OCI-LY3 (cell line): ENCODE results near the gene HTR2A.
"Not testable (repeated sequence)": the region's sequence is repeated elsewhere in the genome, so short reads cannot be mapped to it uniquely, and the experiment has no call there.

Experiments
- H2AFZ ChIP-seq: fragments of 200-600, 300-600 bp; shearing (Covaris generic); 2 replicates; pipeline ENCODE4 v1.6.0; 2014; ENCODE audit warnings: antibody characterized with exemption, low read depth, low read length
- H3K27ac ChIP-seq: fragments of 200-600, 300-600 bp; sonication (generic); 2 replicates; pipeline ENCODE4 v1.5.1; 2014; ENCODE audit warnings: mild to moderate bottlenecking, low read length, moderate library complexity, mixed read lengths
- H3K27me3 ChIP-seq: fragments of 200-600, 300-600 bp; sonication (generic); 2 replicates; pipeline ENCODE4 v1.6.1; 2014; ENCODE audit warnings: low read depth, low read length, mixed read lengths
- H3K36me3 ChIP-seq: fragments of 200-600, 300-600 bp; sonication (generic); replicated peaks from 2 replicates; pipeline ENCODE3; 2014; ENCODE audit warnings: low read depth, low read length, mixed read lengths
- H3K4me1 ChIP-seq: fragments of 300-600, 200-600 bp; sonication (generic); 2 replicates; pipeline ENCODE4 v1.6.1; 2014; ENCODE audit warnings: low read length, mixed read lengths
- H3K4me2 ChIP-seq: fragments of 200-600, 300-600 bp; sonication (generic); 2 replicates; pipeline ENCODE4 v1.6.1; 2014; ENCODE audit warnings: low read length, mixed read lengths
- H3K4me3 ChIP-seq: fragments of 300-600, 200-600 bp; sonication (generic); 2 replicates; pipeline ENCODE4 v1.5.1; 2014; ENCODE audit warnings: antibody characterized with exemption, mild to moderate bottlenecking, low read length, moderate library complexity
- H3K79me2 ChIP-seq: fragments of 300-600, 200-600 bp; shearing (Covaris generic); 2 replicates; pipeline ENCODE4 v1.6.1; 2014; ENCODE audit warnings: mild to moderate bottlenecking, low read length, mixed read lengths
- H3K9ac ChIP-seq: fragments of 300-600, 200-600 bp; shearing (Covaris generic); 2 replicates; pipeline ENCODE4 v1.6.0; 2014; ENCODE audit warnings: mild to moderate bottlenecking, low read length, moderate library complexity
- H3K9me3 ChIP-seq: fragments of 200-600, 300-600 bp; shearing (Covaris generic); 2 replicates; pipeline ENCODE4 v1.6.1; 2014; ENCODE audit warnings: low read length, mixed read lengths; ENCODE audit not compliant: insufficient read depth
- H4K20me1 ChIP-seq: fragments of 200-600, 300-600 bp; sonication (generic); 2 replicates; pipeline ENCODE4 v1.6.1; 2016; ENCODE audit warnings: low read length, mixed read lengths; ENCODE audit not compliant: insufficient read depth
- CTCF ChIP-seq: fragments of 200-600, 300-600 bp; sonication (generic); IDR thresholded peaks from 2 replicates; pipeline ENCODE4 v1.5.1; 2014; ENCODE audit warnings: antibody characterized with exemption, low read length, low read depth
- EZH2phosphoT487 ChIP-seq: fragments of 200-600 bp; shearing (Covaris generic); IDR thresholded peaks from 2 replicates; pipeline ENCODE4 v1.6.1; 2018; ENCODE audit warnings: antibody characterized with exemption, mixed run types, low read depth

HTR2A gene

DNA sequence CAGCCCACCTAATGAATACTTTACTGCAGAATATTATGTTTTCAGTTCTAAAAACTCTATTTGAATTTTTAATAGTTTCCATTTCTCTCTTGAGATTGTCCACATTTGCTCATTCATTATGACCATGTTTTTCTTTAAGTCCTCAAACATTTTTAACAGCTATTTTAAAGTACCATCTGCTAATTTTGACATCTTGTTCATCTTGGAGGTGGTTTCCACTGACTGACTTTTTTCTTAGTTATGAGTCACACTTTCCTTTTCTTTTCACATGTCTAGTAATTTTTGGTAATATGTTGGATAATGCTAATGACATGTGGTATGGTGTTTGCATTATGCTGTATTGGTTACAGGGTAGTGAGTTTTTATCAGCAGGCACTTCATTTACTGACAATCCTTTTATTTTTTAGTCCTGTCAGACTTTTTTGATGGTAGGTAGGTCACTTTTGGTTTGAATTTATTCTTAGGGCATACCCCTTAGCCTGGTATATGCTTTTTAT lies 84.5 kb downstream of the HTR2A start:
- H3K9ac ChIP-seq = no peak overlapping the region
- peak overlapping the region; percentile 6 for H3K4me3 ChIP-seq
- peaks cover 32% of the 10 kb centered on the region for H3K4me1 ChIP-seq
- H3K4me2 ChIP-seq = peak overlapping the region; percentile 16
- H3K27ac ChIP-seq = peak overlapping the region; percentile 82
- no peak for TF ChIP-seq EZH2phosphoT487
- H3K27me3 ChIP-seq = no peaks in the 10 kb centered on the region
- H2AFZ ChIP-seq = peak overlapping the region; percentile 57; the same call in 1 of the 2 replicates
- H3K36me3 ChIP-seq = peaks cover 17% of the 10 kb centered on the region
- peaks cover 24% of the 10 kb centered on the region for H3K9me3 ChIP-seq
- no peaks in the 10 kb centered on the region for H3K79me2 ChIP-seq
- H4K20me1 ChIP-seq = no peaks in the 10 kb centered on the region

- Histone ChIP-seq H3K27ac (no peak overlapping the region), H3K9ac (no peak overlapping the region), H2AFZ (no peak overlapping the region), H3K9me3 (peaks cover 24% of the 10 kb centered on the region), H3K4me1 (peaks cover 20% of the 10 kb centered on the region), H3K27me3 (no peaks in the 10 kb centered on the region), H3K4me3 (no peak overlapping the region), H3K36me3 (peaks cover 17% of the 10 kb centered on the region), H3K79me2 (no peaks in the 10 kb centered on the region), H4K20me1 (no peaks in the 10 kb centered on the region), H3K4me2 (no peak overlapping the region)
- TF ChIP-seq CTCF (no peak), EZH2phosphoT487 (no peak)
Measured at GRCh38 chr13:46810440-46810839, 86.4 kb downstream of the HTR2A start.

DNA sequence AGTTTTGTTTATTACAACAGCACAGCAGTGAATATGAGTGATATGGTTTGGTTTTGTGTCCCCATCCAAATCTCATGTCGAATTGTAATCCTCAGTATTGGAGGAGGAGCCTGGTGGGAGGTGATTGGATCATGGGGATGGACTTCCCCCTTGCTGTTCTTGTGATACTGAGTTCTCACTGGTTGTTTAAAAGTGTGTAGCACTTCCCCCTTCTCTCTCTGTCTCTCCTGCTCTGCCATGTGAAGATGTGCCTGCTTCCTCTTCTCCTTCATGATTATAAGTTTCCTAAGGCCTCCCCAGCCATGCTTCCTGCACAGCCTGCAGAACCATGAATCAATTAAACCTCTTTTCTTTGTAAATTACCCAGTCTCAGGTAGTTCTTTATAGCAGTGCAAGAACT lies 91.9 kb downstream of the HTR2A start:
- H3K36me3 ChIP-seq, H3K4me3 ChIP-seq, H2AFZ ChIP-seq, H3K4me1 ChIP-seq, H3K9ac ChIP-seq, H3K27me3 ChIP-seq, H3K9me3 ChIP-seq, H4K20me1 ChIP-seq, H3K4me2 ChIP-seq, H3K27ac ChIP-seq, H3K79me2 ChIP-seq: not testable (repeated sequence)

DNA sequence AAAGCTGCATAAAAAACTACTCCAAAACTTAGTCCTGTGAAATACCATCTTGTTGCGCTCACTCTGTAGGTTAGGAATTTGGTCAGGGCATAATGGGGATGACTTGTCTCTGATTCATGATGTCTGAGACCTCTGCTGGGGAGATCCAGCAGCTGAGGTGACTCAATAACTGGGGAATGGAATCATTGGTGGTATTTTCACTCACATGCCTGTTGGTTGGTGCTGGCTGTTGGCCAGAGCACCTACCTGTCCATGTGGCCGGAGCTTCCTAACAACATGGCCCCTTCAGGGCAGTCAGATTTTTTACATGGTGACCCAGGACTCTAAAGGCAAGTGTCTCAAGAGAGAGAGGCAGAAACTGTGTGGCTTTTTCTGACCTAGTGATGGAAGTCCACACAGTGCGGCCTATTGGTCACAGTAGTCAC lies 92.5 kb downstream of the HTR2A start:
- no peak overlapping the region for H3K27ac ChIP-seq
- no peaks in the 10 kb centered on the region for H3K4me1 ChIP-seq
- H3K4me3 ChIP-seq = no peak overlapping the region
- H3K36me3 ChIP-seq = no peaks in the 10 kb centered on the region
- H3K9me3 ChIP-seq = no peaks in the 10 kb centered on the region
- H3K79me2 ChIP-seq = no peaks in the 10 kb centered on the region
- TF ChIP-seq EZH2phosphoT487 (no peak), CTCF (no peak)
- H3K27me3 ChIP-seq = no peaks in the 10 kb centered on the region
- no peak overlapping the region for H2AFZ ChIP-seq
- H3K9ac ChIP-seq = no peak overlapping the region
- H4K20me1 ChIP-seq = no peaks in the 10 kb centered on the region
- H3K4me2 ChIP-seq = no peak overlapping the region

DNA sequence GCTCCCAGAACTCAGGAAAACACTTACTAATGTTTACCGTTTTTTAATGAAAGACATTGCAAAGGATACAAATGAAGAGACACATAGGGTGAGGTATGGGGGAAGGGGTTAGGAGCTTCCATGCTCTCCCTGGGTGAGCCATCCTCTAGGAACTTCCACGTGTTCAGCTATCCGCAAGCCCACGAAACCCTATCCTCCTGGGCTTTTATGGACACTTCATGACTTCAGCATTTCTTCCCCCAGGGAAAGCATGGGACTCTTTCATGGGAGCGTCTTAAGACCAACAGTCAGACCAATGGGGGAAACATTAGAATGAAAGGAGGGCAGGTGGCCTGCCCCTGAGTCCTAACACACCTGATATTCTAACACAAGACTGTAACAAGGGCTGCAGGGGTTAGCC lies 93.3 kb downstream of the HTR2A start:
- H3K9ac ChIP-seq = no peak overlapping the region
- no peak overlapping the region for H3K27ac ChIP-seq
- no peak overlapping the region for H3K4me2 ChIP-seq

More for the DNA sequence above, 93.3 kb downstream of the HTR2A start:
- H3K9me3 ChIP-seq = no peaks in the 10 kb centered on the region
- H3K27me3 ChIP-seq = no peaks in the 10 kb centered on the region
- no peaks in the 10 kb centered on the region for H3K79me2 ChIP-seq
- no peaks in the 10 kb centered on the region for H4K20me1 ChIP-seq
- H2AFZ ChIP-seq = no peak overlapping the region
- H3K4me1 ChIP-seq = no peaks in the 10 kb centered on the region
- no peak overlapping the region for H3K4me3 ChIP-seq
- no peaks in the 10 kb centered on the region for H3K36me3 ChIP-seq
- no peak for TF ChIP-seq CTCF
- no peak for TF ChIP-seq EZH2phosphoT487
